Stimulated activated CD8-positive, alpha-beta memory T cell treated with anti-CD3 and anti-CD28 coated beads, Interleukin-15, amount 100 ng/mL, for 48 hours (primary cell): Measurements from ENCODE around the gene LRRC51.
A peak's percentile ranks its signal among the peaks of the same experiment; 100 is the strongest.

Experiments
- DNase-seq, 2 donors: peaks; one replicate each; pipeline ENCODE4 v3.0.0-alpha.2; 2020; ENCODE audit warnings: low read depth in 2 of 2

Gene LRRC51

DNA sequence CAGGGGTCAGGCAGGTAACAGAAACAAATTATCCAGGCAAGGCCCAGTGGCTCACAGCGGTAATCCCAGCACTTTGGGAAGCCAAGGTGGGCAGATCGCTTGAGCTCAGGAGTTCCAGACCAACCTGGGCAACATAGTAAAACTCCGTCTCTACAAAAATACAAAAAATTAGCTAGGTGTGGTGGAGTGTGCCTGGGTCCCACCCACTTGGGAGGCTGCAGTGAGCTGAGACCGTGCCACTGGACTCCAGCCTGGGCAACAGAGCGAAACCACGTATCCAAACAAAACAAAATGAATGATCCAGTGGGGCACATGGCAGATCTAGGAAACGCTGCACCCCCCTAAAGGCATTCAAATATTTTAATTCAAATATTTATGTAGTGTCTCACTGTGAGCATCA, 10.2 kb upstream of the LRRC51 start:
- DNase-seq, result no peak

DNA sequence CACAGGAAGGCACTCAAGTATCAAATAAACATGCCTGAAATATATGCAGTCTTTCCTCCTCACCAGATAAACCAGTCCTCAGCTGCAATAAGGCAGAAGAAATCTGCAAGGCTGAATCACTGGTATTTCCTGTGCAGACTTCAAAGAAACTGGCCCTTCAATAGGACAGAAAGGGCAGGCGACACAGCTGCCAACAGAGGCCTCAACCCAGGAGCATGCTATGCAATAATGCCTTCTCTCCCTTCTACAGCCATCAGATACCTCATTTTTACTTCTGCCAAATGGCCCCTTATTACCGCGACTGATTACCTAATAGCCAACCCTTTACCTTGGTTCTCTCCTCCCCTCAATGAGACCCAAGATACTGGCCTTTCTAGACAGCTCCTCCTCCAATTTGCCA, 8.3 kb upstream of the LRRC51 start:
- DNase-seq, result no peak

DNA sequence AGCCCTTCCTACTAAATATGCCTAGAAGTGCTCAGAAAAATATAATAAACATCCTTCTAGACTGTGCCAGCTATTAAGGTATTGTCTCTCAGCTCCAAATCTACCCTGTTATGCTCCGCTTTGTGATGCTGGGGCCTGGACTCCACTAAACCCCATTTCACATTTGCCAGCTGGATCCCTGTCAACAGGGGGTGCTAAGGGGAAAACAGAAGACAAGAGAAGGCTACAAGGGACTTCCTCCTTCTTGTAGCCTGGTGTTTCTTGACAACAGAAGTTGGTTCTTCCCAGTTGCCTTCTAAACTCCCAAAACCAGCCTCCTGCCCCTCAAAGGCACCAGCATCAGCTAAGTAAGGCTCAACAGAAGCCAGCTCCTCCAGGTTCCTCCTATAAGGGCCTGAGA, 5.5 kb upstream of the LRRC51 start:
- DNase-seq, result no peak

DNA sequence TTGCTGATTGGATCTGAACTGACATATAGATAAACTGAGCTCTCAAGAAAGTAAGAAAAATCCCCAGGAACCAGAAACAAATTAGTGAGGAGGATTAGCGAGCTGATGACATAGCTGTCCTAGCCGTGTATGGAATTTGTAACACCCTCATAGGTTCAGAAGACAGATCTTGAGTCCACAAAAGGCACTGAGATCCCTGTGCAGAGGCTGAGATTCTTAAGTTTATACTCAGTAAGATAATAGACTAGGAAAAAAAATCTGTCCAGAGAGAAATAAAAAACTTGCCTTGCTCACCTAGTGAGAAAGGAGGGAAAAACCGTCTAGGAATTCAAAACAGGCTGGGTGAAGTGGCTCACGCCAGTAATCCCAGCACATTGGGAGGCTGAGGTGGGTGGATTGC, 4.9 kb upstream of the LRRC51 start:
- no peak for DNase-seq

DNA sequence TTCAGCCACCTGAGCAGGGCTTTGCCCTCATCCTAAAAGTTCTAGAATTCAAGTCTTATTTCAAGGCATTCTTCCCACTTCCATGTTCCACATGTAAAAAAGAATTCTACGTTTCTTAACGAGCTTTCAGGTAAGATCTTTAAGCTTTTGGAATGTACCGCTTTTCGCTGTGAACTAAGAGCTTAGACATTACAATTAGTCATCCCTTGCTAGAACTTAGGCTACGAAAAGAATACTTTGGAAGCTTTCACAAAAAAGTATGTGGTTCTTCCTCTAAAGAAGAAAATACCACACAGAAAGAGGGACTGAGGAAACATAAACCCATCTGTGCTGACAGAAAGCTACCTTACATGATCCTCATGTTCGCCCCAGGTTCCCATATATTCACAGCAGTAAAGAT, 2.2 kb upstream of the LRRC51 start:
- no peak for DNase-seq

DNA sequence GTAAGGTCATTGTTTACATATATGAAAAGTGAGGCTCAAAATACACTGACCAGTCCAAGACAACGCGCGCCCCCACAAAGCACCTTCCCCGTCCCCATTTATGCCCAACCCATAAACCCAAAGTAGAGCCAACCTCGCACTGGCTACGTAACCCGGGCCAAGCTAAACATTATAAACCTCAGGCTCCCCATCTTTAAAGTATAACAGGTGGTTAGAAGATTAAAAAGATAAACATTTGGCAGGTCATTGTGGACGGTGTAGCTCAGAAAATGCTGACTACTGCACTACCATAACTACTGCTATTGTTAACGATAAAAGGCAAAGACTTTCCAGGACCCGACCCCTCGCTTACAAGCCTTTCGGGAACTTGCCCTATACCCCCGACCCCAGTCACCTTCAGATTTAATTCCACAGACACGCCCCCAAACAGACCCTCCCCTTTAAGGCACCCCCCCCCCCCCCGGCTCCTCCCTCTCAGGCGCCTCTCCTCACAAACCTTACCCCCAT, 778 bp upstream of the LRRC51 start:
- no peak for DNase-seq

DNA sequence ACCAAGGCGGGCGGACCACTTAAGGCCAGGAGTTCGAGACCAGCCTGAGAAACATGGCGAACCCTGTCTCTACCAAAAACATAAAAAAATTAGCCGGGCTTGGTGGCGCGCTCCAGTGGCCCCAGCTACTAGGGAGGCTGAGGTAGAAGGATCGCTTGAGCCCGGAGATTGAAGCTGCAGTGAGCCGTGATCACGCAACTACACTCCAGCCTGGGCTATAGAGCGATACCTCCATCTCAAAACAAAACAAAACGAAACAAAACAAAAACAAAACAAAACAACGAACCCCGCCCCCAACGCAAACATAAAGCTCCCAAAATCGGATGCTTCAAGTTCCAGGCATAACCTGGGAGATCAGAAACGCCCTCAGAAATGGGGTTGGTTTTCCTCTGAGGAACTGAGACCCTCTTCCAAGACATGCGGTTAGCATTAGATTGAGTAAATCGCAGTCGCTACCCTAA, 564 bp downstream of the LRRC51 start:
- no peak for DNase-seq

DNA sequence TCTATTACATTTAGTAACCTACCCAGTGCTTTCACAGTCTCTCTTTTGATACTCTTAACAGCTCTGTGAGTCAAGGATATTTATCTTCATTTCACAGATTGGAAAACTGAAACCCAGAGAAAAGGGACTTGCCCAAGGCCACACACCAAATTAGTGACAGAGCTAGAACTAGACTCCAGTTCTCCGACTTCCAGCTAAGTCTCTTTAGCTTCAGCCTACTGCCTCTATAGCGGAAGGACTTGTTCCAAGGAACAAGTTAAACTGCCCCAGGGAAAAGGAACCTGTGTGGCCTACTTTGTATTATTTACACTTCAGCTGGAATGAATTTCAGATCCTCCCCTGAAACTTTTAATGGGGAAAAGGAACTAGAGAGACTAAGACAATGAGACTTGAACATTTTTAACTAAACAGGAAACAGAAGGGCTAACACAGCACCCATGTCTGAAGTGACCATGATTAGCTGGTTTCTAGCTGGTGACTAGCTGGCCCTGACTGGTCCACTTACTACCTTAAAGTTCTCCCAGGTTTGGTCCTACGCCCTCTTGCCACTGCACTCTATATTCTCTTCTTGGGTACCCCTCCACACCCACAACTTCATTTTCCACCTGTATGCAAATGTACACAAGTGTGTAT, 1.3 kb downstream of the LRRC51 start:
- no peak for DNase-seq

DNA sequence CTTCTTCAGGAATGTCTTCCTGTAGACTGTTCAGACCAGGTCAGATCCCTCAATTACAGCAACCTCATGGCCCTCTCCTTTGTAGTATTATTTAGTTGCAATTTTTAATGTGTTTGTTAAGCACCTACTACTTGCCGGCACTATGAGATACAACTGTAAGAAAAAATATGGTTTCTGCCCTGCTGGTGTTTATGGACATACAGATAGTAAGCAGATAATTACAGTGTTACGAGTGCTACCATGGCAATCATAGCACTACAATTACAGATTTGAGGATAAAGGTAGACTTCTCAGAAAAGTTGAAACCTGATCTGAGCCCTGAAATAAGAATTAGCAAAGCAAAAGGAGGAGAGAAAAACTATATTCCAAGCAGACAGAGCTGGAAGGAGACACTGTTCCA, 2.8 kb downstream of the LRRC51 start:
- DNase-seq, result no peak

DNA sequence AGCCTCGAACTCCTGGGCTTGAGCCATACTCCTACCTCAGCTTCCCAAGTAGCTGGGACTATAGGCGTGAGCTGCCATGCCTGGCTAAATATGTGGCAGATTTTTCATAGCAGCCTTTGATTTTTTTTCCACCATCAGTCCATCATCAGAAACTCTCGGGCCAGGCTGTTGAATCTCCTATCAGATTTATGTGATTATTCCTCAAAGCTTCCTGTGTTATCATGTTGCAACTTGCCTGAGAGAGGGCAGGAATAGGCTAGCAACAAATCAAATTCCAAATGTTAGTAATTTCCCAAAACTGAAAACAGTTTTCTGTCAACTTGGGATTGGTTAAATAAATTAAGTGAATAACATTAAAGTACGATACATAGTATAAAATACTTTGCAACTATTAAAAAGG, 3.4 kb downstream of the LRRC51 start:
- DNase-seq, result no peak

DNA sequence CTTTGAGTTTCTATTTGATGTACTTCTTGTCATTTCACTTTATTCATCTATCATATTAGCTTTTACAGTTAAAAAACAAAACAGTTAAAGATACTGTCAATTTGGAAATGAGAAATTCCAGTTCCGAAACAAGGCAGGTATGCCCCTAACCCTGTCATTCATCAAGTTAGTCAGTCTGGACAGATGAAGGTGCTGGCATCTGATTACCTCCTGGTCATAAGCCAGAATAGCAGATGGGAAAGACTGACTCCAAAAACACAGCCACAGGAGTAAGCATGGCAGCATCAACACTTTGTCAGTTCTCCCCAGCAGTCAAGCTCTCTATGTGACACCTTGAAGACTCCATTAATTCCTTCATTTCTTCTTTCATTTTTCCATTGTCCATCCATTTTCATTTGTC, 4.3 kb downstream of the LRRC51 start:
- DNase-seq, result no peak

DNA sequence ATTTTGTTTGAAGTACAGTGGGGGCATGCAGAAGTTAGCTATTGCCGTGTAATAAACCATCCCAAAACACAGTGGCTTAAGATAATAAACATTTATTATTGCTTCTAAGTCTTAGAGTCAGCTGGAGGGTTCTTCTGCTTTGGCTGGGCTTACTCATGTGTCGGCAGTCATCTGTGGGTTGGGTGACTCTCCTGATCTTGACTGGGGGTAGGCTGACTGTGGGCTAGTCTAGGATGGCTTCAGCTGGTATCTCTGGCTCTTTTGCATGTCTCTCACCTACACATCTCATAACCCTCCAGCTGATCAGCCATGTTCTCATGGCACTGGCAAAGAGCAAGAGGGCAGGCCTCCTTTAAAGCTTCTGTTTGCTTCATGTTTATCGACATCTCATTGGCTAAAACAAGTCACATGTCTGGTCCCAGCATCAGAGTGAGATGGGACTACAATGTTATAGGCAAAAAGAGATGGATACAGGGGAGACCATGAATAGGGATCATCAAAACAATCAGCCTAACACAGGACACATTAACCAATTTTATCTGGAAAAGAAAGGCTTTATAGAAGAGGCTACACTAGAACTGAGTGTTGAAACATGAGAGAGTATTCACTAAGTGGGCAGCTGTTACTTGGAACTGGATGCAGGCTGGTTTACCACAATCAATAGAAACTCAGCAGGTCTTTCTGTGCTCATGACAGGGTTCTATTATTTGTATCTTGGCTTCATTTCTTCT, 5.1 kb downstream of the LRRC51 start:
- no peak for DNase-seq

DNA sequence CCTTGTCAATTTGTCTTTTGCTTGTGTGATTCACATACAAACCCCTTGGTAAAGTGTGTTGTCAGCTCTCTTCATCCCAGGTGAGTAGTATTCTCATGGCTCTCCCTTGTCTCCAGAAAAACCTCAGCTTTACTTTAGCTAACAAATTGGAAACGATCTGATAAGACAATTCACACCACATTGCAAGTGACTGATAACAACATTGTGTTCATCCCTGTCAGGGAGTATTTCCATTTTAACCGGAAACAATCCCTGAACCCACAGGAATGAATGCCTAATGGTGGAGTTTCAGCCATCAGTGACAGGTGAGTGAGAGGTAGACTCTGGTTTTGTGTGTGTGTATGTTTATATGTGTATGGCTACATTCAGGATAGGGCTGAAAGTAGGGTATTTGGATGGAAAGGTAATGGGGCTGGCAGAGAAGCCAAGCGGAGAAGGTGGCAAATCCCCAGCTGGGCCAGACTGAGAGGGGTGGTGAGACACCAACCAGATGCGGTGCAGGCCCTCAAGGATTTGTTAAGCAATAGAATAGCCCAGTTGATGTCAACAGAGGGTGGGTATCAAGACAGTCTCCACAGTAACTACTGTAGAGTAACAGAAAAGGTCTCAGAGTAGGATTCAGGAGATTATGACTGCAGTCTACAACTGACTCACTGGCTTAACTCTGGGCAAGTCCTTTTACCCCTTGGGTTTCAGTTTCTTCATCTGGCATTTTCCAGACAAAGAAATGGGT, 7.6 kb downstream of the LRRC51 start:
- DNase-seq, result no peak

DNA sequence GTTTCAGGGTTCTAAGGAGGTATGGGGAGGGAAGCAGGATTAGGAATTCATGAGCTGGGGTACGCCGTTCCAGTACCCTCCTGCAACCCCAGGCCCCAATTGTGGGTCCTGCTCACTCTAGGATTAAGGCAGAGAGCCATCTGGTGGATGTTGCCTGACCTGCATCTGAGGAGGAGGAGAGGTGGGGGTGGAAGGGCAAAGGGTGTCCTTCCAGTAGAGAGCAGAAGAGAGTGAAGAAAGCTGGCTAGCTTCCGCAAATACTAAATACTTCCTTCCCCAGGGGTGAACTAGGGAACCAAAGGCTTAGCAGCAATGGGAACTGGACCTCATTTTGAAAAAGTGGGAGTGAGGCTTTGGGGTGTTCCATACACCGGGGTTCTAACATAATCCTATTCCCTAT, 10.6 kb downstream of the LRRC51 start:
- DNase-seq, result peak in 1 of 2 donors; percentile 27

DNA sequence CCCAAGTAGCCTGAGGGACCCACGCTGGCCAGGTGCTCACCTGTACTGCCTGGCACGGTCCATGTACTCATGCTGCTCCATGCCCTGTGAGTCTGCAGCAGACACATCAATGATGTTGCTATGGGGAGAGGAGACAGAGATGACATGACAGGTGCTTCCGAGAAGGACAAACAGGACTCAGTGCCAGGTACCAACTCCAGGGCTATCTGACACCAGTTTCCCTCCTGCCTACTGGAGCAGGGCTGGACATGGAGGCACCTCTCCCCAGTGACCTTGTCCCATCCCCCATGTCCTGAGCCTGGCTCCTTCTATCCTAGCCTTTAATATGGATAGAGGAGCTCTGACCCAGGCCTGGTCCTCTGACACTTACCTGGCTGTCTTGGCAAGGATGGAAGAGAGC, 18.1 kb downstream of the LRRC51 start:
- no peak for DNase-seq

DNA sequence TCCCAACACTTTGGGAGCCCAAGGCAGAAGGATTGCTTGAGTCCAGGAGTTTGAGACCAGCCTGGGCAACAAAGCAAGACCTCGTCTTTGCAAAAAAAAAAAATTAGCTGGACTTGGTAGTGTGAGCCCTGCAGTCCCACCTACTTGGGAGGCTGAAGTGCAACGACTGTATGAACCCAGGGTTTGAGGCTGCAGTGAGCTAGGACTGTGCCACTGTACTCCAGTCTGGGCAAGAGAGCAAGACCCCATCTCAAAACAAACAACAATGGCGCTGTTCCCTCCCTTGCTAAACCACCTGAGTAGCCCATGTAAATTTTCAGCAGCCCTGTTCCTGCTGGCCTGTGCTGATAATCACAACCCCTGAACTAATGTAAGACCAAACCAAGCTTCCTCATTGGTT, 19.4 kb downstream of the LRRC51 start:
- DNase-seq, result no peak

DNA sequence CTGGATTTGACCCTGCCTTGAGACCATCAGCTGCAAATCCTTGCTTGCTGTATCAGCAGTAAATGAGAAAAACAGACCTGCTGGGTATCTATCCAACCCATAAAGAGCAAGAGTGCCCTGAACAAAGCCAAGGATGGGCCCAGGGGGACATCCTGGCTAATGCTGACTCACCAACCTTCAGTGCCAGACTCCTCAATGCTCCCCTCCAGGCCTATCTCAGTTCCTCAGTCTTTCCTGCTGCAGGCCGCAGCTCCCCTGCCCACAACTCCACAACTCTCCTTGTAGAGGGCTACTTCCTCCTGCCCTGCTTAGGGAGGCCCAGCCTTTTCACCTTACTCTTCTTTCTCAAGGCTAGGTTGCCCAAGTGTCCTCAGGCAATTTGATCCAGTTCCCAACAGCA, 19.8 kb downstream of the LRRC51 start:
- DNase-seq, result no peak

DNA sequence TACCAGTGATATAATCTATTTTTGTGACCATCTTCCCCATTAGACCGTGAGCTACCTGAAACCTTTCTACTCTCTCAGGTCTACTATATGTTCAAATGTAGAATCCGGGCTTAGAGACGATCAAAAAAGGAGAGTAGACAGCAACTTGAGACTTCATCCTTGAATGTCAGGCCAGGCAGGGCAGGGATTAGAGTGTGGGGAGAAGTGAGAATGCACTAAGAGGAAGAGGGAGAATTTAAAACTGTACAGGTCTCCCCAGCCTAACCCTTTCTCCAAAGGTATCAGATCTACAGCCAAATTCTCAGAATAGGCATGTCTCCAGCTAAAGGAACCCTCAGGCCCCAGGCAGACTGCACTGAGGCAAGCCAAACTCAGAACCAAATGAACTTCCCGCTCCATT, 21.5 kb downstream of the LRRC51 start:
- no peak for DNase-seq

DNA sequence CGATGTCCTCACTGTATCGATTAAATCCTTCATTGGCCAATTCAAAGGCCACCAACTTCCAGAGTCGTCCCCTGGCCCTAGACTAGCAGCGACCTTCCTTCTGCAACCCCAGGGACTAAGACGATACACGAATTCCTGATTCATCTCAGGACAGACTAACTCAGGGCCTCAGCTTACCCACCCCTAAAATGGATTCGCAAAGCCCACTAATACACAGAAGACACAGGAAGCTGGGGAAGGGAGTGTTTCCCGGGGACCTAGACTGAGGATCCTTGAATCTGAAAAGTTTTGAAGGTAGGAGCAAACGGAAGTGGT, 21.9 kb downstream of the LRRC51 start:
- DNase-seq, result no peak

DNA sequence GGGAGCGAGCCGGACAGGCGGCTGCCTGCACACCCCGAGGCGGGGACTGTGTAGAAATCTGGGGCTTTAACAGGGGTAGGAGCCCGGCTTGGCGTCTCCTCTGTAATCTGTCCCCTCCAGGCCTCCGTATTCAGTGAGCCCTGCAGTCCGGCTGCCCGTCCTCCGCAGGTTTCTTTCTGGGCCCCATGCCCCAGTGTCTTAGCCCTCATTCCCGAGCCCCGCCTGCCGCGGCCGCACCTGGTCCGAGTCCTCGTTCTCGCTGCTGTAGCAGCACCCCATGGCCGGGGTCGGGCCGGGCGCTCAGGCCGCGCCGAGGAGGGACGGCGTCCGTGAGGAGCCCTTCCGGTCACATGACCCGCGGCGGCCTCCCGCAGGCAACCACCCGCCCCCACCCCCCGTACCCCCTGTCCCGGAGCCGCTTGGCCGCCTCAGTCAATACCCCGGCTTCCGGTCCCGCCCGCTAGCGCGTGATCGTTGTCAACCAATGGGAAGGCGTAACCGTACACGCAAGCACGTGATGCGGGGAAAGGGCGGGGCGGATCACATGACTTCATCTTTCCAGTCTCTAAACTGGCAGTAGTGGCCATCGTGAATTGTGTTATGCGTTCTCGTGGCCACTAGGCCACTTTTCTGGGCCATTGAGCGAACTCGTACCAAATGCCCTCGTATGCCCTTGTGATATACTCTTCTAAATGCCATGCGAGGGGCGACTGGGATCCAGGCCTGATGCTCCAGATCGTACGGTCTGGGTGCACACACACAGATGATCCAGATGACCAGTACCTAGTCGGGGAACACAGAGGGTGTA, 22.5 kb downstream of the LRRC51 start, which contains the start of gene LAMTOR1:
LAMTOR1 (minus strand) TSS at position 352 of the 808 bp plus-strand sequence; CDS start at position 279, 73 bp downstream.
- peak; percentile 96 to 97 for DNase-seq

DNA sequence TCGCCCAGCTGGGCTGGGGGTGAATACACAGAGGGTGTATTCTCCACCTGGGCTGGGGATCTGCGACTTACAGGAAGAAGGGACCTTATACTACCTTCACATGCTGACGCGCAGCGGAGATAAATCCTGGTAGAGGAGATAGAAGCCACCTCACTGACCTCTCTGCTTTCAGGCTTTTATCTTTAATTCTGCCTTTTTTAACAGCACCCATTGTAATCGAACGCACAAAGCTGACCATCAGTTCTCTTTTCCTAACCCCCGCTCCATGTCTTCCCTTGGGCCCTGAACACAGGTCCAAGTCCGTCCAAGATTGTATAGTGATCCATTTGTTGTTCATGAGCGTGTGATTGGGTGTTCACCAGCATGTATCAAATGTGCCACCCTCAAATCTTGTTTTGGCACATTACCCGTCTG, 23.1 kb downstream of the LRRC51 start:
- DNase-seq, result no peak

DNA sequence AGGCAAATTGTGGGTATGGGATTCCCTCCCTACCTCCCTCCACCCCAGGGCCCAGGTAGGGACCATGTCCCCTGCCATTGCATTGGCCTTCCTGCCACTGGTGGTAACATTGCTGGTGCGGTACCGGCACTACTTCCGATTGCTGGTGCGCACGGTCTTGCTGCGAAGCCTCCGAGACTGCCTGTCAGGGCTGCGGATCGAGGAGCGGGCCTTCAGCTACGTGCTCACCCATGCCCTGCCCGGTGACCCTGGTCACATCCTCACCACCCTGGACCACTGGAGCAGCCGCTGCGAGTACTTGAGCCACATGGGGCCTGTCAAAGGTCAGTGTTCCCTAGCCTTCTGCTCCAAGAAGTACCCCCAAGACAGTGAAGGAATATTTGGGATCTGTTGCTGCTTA, 25.2 kb downstream of the LRRC51 start, which contains the start of gene TOMT:
TOMT (plus strand) TSS at position 37 of the 400 bp plus-strand sequence; CDS start at position 65, 28 bp downstream.
- DNase-seq, result no peak
